ENCODE data around the gene GFOD2. TPM values are rescaled to one million over a fixed set of nuclear protein-coding genes. Genes with fewer than 3 reads are reported as not detected.

Gene GFOD2
- total and polyA plus RNA-seq, 2 of the 13 experiments (the other 11 are each of a cell fraction or from before 2014, with no cell fraction given), result 11.1 to 17.2 TPM

DNA sequence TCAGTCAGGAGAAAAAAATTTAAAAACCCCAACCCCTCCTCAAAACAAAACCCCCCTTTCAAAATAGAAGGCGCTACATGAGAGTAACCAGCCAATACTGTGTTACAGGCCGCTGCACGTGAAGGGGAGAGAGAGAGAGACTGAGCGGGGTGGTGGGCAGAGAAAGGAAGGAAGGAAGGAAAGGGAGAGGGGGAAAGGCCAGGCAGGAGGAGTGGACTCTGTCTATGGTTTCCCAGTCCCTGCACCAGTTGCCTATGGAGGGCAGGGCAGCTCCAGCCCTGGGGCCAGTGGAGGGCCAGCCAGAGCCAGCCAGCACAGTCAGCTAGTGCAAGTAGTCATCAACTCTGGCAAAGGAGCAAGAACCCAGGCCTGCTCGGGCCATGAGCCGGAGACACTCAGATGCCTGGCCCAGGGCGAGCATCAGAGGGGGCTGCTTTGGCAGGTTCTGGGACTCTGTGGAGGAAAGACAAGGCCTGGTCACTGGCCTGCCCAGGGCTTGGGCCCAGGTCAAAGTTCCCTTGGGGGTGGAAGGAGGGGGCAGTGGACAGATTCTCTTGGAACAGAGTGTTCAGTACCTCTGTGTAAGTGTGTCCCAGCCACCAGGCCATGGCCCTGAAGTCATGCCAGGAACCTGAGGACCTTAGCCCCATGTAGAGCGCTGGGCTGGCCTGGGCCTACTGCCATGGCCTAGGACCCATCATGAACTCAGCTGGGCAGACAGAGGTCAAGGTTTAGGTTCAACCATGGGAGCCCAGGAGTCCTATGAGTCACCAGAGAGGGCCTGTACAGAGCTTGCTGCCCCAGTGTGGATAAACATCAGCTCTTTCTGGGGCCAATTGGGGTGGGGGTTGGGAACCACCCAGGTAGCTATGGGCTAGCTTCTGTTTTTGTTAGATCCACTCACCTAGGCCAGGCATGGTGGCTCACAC, 7.3 kb upstream of the GFOD2 start (continued):
- TF ChIP-seq MAFG (CRISPR knock-in tag; IDR thresholded peaks at IDR 0.05) (no peak), CEBPB (IDR thresholded peaks at IDR 0.05; ENCODE audit: borderline replicate concordance, low read depth, low read length) (no peak), NFYC (CRISPR knock-in tag; IDR thresholded peaks at IDR 0.05) (no peak), NFATC3 (CRISPR knock-in tag; IDR thresholded peaks at IDR 0.05) (no peak), ZNF678 (CRISPR knock-in tag; IDR thresholded peaks at IDR 0.05) (no peak), TFDP1 (CRISPR knock-in tag; IDR thresholded peaks at IDR 0.05; ENCODE audit: borderline replicate concordance) (no peak), RARG (CRISPR knock-in tag; IDR thresholded peaks at IDR 0.05; ENCODE audit: low read depth) (no peak), RXRA (CRISPR knock-in tag; IDR thresholded peaks at IDR 0.05) (peak; percentile 89), ZNF251 (CRISPR knock-in tag; IDR thresholded peaks at IDR 0.05) (no peak), SPEN (CRISPR knock-in tag; IDR thresholded peaks at IDR 0.05; ENCODE audit: low read depth) (peak; percentile 69; the same call in 1 of the 2 replicates), ASH2L (IDR thresholded peaks at IDR 0.05; ENCODE audit: insufficient read length, low read depth, low read length) (no peak), POLR2G (IDR thresholded peaks at IDR 0.05; ENCODE audit: low read depth, low read length) (no peak), RBM22 (optimal IDR thresholded peaks at IDR 0.05; ENCODE audit: low read length) (no peak), ZNF773 (CRISPR knock-in tag; IDR thresholded peaks at IDR 0.05; ENCODE audit: borderline replicate concordance) (no peak), ZSCAN21 (CRISPR knock-in tag; IDR thresholded peaks at IDR 0.05; ENCODE audit: borderline replicate concordance) (no peak), KAT2B (IDR thresholded peaks at IDR 0.05; ENCODE audit: borderline replicate concordance, low read depth, low read length) (no peak)
- TF ChIP-seq, protein P1, sequence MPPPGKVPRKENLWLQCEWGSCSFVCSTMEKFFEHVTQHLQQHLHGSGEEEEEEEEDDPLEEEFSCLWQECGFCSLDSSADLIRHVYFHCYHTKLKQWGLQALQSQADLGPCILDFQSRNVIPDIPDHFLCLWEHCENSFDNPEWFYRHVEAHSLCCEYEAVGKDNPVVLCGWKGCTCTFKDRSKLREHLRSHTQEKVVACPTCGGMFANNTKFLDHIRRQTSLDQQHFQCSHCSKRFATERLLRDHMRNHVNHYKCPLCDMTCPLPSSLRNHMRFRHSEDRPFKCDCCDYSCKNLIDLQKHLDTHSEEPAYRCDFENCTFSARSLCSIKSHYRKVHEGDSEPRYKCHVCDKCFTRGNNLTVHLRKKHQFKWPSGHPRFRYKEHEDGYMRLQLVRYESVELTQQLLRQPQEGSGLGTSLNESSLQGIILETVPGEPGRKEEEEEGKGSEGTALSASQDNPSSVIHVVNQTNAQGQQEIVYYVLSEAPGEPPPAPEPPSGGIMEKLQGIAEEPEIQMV (CRISPR knock-in tag; IDR thresholded peaks at IDR 0.05; ENCODE audit: low read depth), result no peak
- TF ChIP-seq, protein P2, sequence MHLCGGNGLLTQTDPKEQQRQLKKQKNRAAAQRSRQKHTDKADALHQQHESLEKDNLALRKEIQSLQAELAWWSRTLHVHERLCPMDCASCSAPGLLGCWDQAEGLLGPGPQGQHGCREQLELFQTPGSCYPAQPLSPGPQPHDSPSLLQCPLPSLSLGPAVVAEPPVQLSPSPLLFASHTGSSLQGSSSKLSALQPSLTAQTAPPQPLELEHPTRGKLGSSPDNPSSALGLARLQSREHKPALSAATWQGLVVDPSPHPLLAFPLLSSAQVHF (CRISPR knock-in tag; IDR thresholded peaks at IDR 0.05), result no peak
